ENCODE data around the gene LAMTOR3. TPM values are rescaled to one million over a fixed set of nuclear protein-coding genes. Genes with fewer than 3 reads are reported as not detected.

The LAMTOR3 gene
- total RNA-seq, 4 donors from 2014 or later = 33.6 to 51.2 (median 41.2) TPM

DNA sequence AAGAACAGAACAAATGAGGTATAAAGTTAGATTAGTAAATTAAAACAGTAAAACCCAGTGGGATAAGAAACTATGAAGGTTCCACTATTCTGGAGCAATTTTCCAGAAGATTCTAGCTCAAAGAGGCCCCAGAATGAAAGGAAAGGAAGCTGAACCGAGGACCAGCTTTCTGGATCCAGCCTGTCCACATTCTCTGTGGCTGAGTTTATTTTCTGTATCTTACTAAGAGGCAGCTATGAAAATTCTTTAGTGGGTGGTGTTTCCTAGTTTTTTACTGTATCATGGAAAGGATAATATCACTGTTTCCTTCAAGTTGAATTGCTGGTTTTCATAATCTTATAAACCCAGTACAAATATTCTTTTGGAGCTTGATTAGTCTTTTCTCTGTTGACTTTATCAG, 65.8 kb downstream of the LAMTOR3 start:
- DNase-seq (ENCODE audit: low spot score in 2 of 2) = no peak
- no peak overlapping the region for H3K4me3 ChIP-seq (ENCODE audit: low read depth, poor library complexity, severe bottlenecking)
- whole genome bisulfite sequencing, 2 donors = 54 to 59% methylated on average over 1 of the region's 1 CpG
- TF ChIP-seq, protein P1, sequence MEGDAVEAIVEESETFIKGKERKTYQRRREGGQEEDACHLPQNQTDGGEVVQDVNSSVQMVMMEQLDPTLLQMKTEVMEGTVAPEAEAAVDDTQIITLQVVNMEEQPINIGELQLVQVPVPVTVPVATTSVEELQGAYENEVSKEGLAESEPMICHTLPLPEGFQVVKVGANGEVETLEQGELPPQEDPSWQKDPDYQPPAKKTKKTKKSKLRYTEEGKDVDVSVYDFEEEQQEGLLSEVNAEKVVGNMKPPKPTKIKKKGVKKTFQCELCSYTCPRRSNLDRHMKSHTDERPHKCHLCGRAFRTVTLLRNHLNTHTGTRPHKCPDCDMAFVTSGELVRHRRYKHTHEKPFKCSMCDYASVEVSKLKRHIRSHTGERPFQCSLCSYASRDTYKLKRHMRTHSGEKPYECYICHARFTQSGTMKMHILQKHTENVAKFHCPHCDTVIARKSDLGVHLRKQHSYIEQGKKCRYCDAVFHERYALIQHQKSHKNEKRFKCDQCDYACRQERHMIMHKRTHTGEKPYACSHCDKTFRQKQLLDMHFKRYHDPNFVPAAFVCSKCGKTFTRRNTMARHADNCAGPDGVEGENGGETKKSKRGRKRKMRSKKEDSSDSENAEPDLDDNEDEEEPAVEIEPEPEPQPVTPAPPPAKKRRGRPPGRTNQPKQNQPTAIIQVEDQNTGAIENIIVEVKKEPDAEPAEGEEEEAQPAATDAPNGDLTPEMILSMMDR (IDR thresholded peaks at IDR 0.05) = no peak
- TF ChIP-seq POLR2A (IDR thresholded peaks at IDR 0.05) = no peak
- intact Hi-C loops (cut with DNase I; ENCODE audit: low total_unique reads) = no loop called here

Other genes starting within 250 kb of the LAMTOR3 start
- under 1 TPM in 1 of 4 donors, not detected in 3; 0.06 TPM for gene C4orf54, start 236.6 kb downstream of the LAMTOR3 start, total RNA-seq
- 10 to 100 TPM; 24.5 to 37.7 (median 34.2) TPM for gene DAPP1, start 77.6 kb downstream of the LAMTOR3 start, total RNA-seq
- 10 to 100 TPM; 18.4 to 64.9 (median 19.8) TPM for gene DNAJB14, start 52.2 kb upstream of the LAMTOR3 start, total RNA-seq
- 100 to 1,000 TPM; 115 to 243 (median 130) TPM for gene H2AZ1, start 55.8 kb upstream of the LAMTOR3 start, total RNA-seq

Measured in lower leg skin (tissue), 4 donors.